ENCODE measurements around the gene MED20. TPM values are rescaled to one million over a fixed set of nuclear protein-coding genes. Genes with fewer than 3 reads are reported as not detected.

MED20 gene
- total RNA-seq, 1 experiment from 2014 or later = 24.5 TPM

DNA sequence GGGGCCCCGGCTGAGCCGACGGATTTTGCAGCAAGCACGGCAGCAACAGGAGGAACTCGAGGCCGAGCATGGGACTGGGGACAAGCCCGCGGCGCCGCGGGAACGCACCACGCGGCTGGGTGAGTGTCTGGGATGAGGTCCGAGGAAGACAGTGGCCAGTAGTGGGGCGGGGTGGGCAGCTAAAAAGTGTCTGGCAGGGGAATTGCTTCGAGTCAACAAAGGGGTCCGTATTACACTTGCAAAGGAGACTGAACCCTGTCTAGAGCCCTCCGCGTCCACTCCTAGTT lies 716 bp upstream of the MED20 start:
- in situ Hi-C loops (cut with HindIII; ENCODE audit: low pct_unique_long_range_greater_than_20kb, low sequenced_read_pairs) (no loop called here), intact Hi-C loops (cut with micrococcal nuclease; ENCODE audit: unreplicated experiment) (loop anchor here (5.0 kb wide), 2 partner anchors 74 to 134 kb away; partner anchors contain the start of gene TOMM6)
- ChIA-PET CTCF (interaction anchor here (0.9 to 1.0 kb wide), 4 partner anchors 9 to 120 kb away, joined by 3 to 6 read pairs (median 4); no protein-coding TSS in a partner anchor), POLR2A (interaction anchor here (0.6 to 1.5 kb wide), 6 partner anchors 21 to 134 kb away, joined by 3 to 7 read pairs (median 4); partner anchors contain the start of gene TOMM6)
- Histone ChIP-seq H3K27me3 (ENCODE audit: control insufficient read depth, insufficient read depth, low read length) (no peaks in the 10 kb centered on the region), H3K27ac (ENCODE audit: low read length) (peak overlapping the region; percentile 99), H3K4me3 (ENCODE audit: low read depth in 2 of 2, low read length in 2 of 2) (peak overlapping the region; percentile 96 to 99), H3K9me3 (ENCODE audit: control insufficient read depth, insufficient read depth, low read depth, low read length) (no peaks in the 10 kb centered on the region), H3K4me1 (ENCODE audit: control insufficient read depth, insufficient read depth, low read length) (peaks cover 19% of the 10 kb centered on the region), H3K36me3 (ENCODE audit: control insufficient read depth, insufficient read depth, low read length) (peaks cover 12% of the 10 kb centered on the region; the same call in 1 of the 2 replicates)
- DNase-seq (ENCODE audit: low read depth, low spot score) (no peak), ATAC-seq (peak; percentile 28; the same call in 1 of the 2 replicates)
- BruUV-seq (replicated peaks) = no TSS peak
- TF ChIP-seq SIN3A (IDR thresholded peaks at IDR 0.05; ENCODE audit: borderline replicate concordance, insufficient read depth, low read depth, low read length) (no peak), CTCF (IDR thresholded peaks at IDR 0.05) (no peak), POLR2AphosphoS5 (IDR thresholded peaks at IDR 0.05; ENCODE audit: low read depth, low read length) (no peak), REST (IDR thresholded peaks at IDR 0.05; ENCODE audit: insufficient read depth in 1 of 2, low read depth in 2 of 2, low read length in 1 of 2) (no peak), TCF7L2 (IDR thresholded peaks at IDR 0.05; ENCODE audit: low read depth, low read length) (no peak)

- in situ Hi-C loops (cut with HindIII; ENCODE audit: low pct_unique_long_range_greater_than_20kb, low sequenced_read_pairs) = no loop called here
- DNase-seq (ENCODE audit: low read depth, low spot score) = peak; percentile 88
- Histone ChIP-seq H3K27ac (ENCODE audit: low read length) (peak overlapping the region; percentile 36), H3K9me3 (ENCODE audit: control insufficient read depth, insufficient read depth, low read depth, low read length) (no peaks in the 10 kb centered on the region), H3K4me3 (ENCODE audit: low read depth in 2 of 2, low read length in 2 of 2) (no peak overlapping the region), H3K4me1 (ENCODE audit: control insufficient read depth, insufficient read depth, low read length) (peaks cover 15% of the 10 kb centered on the region), H3K27me3 (ENCODE audit: control insufficient read depth, insufficient read depth, low read length) (no peaks in the 10 kb centered on the region), H3K36me3 (ENCODE audit: control insufficient read depth, insufficient read depth, low read length) (peaks cover 12% of the 10 kb centered on the region; the same call in 1 of the 2 replicates)
- no peak for TF ChIP-seq POLR2AphosphoS5 (IDR thresholded peaks at IDR 0.05; ENCODE audit: low read depth, low read length)
- TF ChIP-seq SIN3A (IDR thresholded peaks at IDR 0.05; ENCODE audit: borderline replicate concordance, insufficient read depth, low read depth, low read length) = no peak
- no peak for TF ChIP-seq TCF7L2 (IDR thresholded peaks at IDR 0.05; ENCODE audit: low read depth, low read length)
- TF ChIP-seq CTCF (IDR thresholded peaks at IDR 0.05) = no peak
- no peak for TF ChIP-seq REST (IDR thresholded peaks at IDR 0.05; ENCODE audit: insufficient read depth in 1 of 2, low read depth in 2 of 2, low read length in 1 of 2)
- ATAC-seq = peak; percentile 26; the same call in 1 of the 2 replicates
- no TSS peak for BruUV-seq (replicated peaks)
- intact Hi-C loops (cut with micrococcal nuclease; ENCODE audit: unreplicated experiment) = no loop called here
- ChIA-PET POLR2A (interaction anchor here (0.7 kb wide), 1 partner anchor 102 kb away, joined by 5 read pairs; no protein-coding TSS in a partner anchor), CTCF (no interaction called here)
Measured at GRCh38 chr6:41917528-41917927, 3.4 kb downstream of the MED20 start.

Data from Panc1 (cell line).